NB4 (cell line): ENCODE data around the gene PLEKHG3.

Experiments
- CTCF ChIP-seq: IDR thresholded peaks from one replicate; pipeline ENCODE4 v1.5.1; 2012; ENCODE audit warnings: low read depth, low read length
- MYC ChIP-seq: IDR thresholded peaks from 2 replicates; pipeline ENCODE4 v1.6.1; 2011; ENCODE audit warnings: low read depth, low read length
- POLR2A ChIP-seq: IDR thresholded peaks from 2 replicates; pipeline ENCODE4 v1.6.1; 2011; ENCODE audit warnings: mild to moderate bottlenecking; ENCODE audit not compliant: insufficient read length; ENCODE audit errors: extremely low read depth

DNA sequence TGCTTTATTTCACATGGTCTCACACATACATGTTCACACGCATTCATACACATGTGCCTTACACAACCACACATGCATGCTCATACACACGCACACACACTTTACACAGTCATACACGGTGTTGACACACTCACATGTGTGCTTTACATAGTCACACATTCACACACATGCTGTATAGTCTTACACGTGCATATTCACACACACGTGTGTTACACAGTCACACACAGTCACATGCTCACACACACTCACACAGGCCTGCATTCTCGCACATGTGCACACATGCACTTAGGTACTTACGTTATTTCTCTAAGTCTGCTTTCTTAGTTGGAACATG lies 18.0 kb upstream of the PLEKHG3 start:
- TF ChIP-seq CTCF = no peak
- no peak for TF ChIP-seq POLR2A
- no peak for TF ChIP-seq MYC
